Activated CD4-positive, alpha-beta T cell treated with anti-CD3 and anti-CD28 coated beads for 4 hours (primary cell): ENCODE measurements around the gene PRR23C.

Source experiments
- DNase-seq, 2 donors: peaks; one replicate each; pipeline ENCODE4 v3.0.0-alpha.2; 2020

Gene PRR23C

GRCh38 chr3:138995706-138996105 is 49.0 kb downstream of the PRR23C start:
- DNase-seq: no peak
